HCT116 (cell line): Measurements from ENCODE around the gene EIF2B5. TPM values are rescaled to one million over a fixed set of nuclear protein-coding genes. Genes with fewer than 3 reads are reported as not detected.

Experiments
- ATAC-seq: fragments of 200-7000 bp; cut with Tn5 transposase; 2 replicates; pipeline ENCODE4 v1.9.1; 2020; ENCODE audit warnings: mild to moderate bottlenecking, moderate library complexity
- BruUV-seq: library from RNA; stranded (reverse); fragments of 400-500 nt; replicated peaks from 2 replicates; lab custom pipeline; 2021; lab: Mats Ljungman, UMichigan
- CTCF ChIA-PET: fragments of 300-600 bp; sonication (Branson Sonifier 250); formaldehyde crosslinking; loops from one replicate; lab custom pipeline; 2021; ENCODE audit warnings: antibody characterized with exemption; lab: Charles Lee
- POLR2A ChIA-PET: fragments of 300-600, 350-600 bp; sonication (Branson Sonifier 250); formaldehyde crosslinking; loops from one replicate; lab custom pipeline; 2021; ENCODE audit warnings: antibody characterized with exemption; lab: Charles Lee
- RAD21 ChIA-PET, 2 experiments: fragments of 300-600 bp; sonication (Branson Sonifier 250); formaldehyde crosslinking; loops; one replicate each; lab custom pipeline; 2023; ENCODE audit warnings: low total read pairs in 2 of 2; ENCODE audit not compliant: uncharacterized antibody in 2 of 2, unreplicated experiment in 2 of 2, low non-redundant PET in 1 of 2; lab: Charles Lee
- DNase-seq: peaks from one replicate; pipeline ENCODE4 v3.0.0-alpha.2; 2010; ENCODE audit warnings: low read depth, low spot score
- H2AFZ ChIP-seq: fragments of 200-600 bp; shearing (Covaris generic), sonication (generic); 2 replicates; pipeline ENCODE4 v1.6.1; 2017; ENCODE audit warnings: low read depth, mixed run types, mixed read lengths, antibody characterized with exemption, low read length; ENCODE audit not compliant: poor library complexity, severe bottlenecking
- H3K27ac ChIP-seq: 2 replicates; pipeline ENCODE4 v1.5.1; 2012; ENCODE audit warnings: low read depth, low read length
- H3K27me3 ChIP-seq: fragments of 200-600 bp; sonication (generic); 2 replicates; pipeline ENCODE4 v1.6.1; 2016; ENCODE audit warnings: mixed run types, low read length, mixed read lengths; ENCODE audit not compliant: insufficient read depth
- H3K36me3 ChIP-seq, 2 experiments: fragments of 200-500 bp in 1 of 2; fragments of 200-600 bp in 1 of 2; sonication (Bioruptor generic) in 1 of 2; sonication (generic) in 1 of 2; 2 replicates each; pipeline versions ENCODE4 v1.5.1 to v1.6.1; 2014 to 2016; ENCODE audit warnings: low read length in 2 of 2, inconsistent platforms in 1 of 2, mixed read lengths in 1 of 2, mixed run types in 1 of 2; ENCODE audit not compliant: insufficient read depth in 2 of 2, control insufficient read depth in 1 of 2
- H3K4me1 ChIP-seq, 2 experiments: fragments of 200-600 bp in 1 of 2; sonication (generic) in 1 of 2; 2 replicates each; pipeline versions ENCODE4 v1.5.1 to v1.6.1; 2012 to 2017; ENCODE audit warnings: low read length in 2 of 2, inconsistent platforms in 1 of 2, mild to moderate bottlenecking in 1 of 2, mixed read lengths in 1 of 2, mixed run types in 1 of 2, moderate library complexity in 1 of 2; ENCODE audit not compliant: insufficient read depth in 2 of 2, control insufficient read depth in 1 of 2
- H3K4me2 ChIP-seq: fragments of 200-600 bp; sonication (generic); 2 replicates; pipeline ENCODE4 v1.6.1; 2017; ENCODE audit warnings: mixed run types, low read length, mixed read lengths
- H3K4me3 ChIP-seq, 2 experiments: fragments of 200-600 bp in 1 of 2; sonication (generic) in 1 of 2; replicated peaks in 1 of 2; 2 replicates each; pipeline ENCODE4 v1.5.1; 2011 to 2016; ENCODE audit warnings: low read length in 2 of 2, control low read depth in 1 of 2, low read depth in 1 of 2, mild to moderate bottlenecking in 1 of 2, mixed read lengths in 1 of 2, mixed run types in 1 of 2
- H3K79me2 ChIP-seq: fragments of 200-600 bp; sonication (generic); 2 replicates; pipeline ENCODE4 v1.6.1; 2017; ENCODE audit warnings: mild to moderate bottlenecking, mixed run types, low read length, moderate library complexity, mixed read lengths; ENCODE audit not compliant: insufficient read depth
- H3K9ac ChIP-seq: fragments of 200-600 bp; sonication (generic); 2 replicates; pipeline ENCODE4 v1.6.1; 2016; ENCODE audit warnings: low read length, mixed read lengths
- H3K9me2 ChIP-seq: fragments of 200-600 bp; sonication (generic), shearing (Covaris generic); 2 replicates; pipeline ENCODE4 v1.6.1; 2017; ENCODE audit warnings: mixed run types, mild to moderate bottlenecking, moderate library complexity; ENCODE audit not compliant: insufficient read depth
- H3K9me3 ChIP-seq, 2 experiments: fragments of 200-500 bp in 1 of 2; fragments of 200-600 bp in 1 of 2; sonication (Bioruptor generic) in 1 of 2; sonication (generic) in 1 of 2; 2 replicates each; pipeline ENCODE4 v1.6.1; 2014 to 2017; ENCODE audit warnings: low read length in 2 of 2, mixed read lengths in 2 of 2, inconsistent platforms in 1 of 2, low read depth in 1 of 2, mild to moderate bottlenecking in 1 of 2, mixed run types in 1 of 2, moderate library complexity in 1 of 2; ENCODE audit not compliant: control insufficient read depth in 1 of 2, insufficient read depth in 1 of 2
- H4K20me1 ChIP-seq: fragments of 200-600 bp; sonication (generic), shearing (Covaris generic); 2 replicates; pipeline ENCODE4 v1.6.1; 2017; ENCODE audit warnings: mixed run types, mild to moderate bottlenecking, moderate library complexity; ENCODE audit not compliant: insufficient read depth
- ATF3 ChIP-seq: IDR thresholded peaks from 2 replicates; pipeline ENCODE4 v1.6.1; 2012
- CTCF ChIP-seq, 3 experiments: fragments of 200-600 bp in 1 of 3; sonication (generic) in 1 of 3; IDR thresholded peaks in 2 of 3; conservative IDR thresholded peaks in 1 of 3; 2 replicates each; pipeline ENCODE4 v1.5.1; 2012 to 2017; ENCODE audit warnings: low read depth in 2 of 3, low read length in 2 of 3, antibody characterized with exemption in 1 of 3, borderline replicate concordance in 1 of 3, control low read depth in 1 of 3, mild to moderate bottlenecking in 1 of 3, mixed read lengths in 1 of 3, mixed run types in 1 of 3, moderate library complexity in 1 of 3; ENCODE audit not compliant: insufficient read depth in 1 of 3
- ELF1 ChIP-seq: IDR thresholded peaks from 2 replicates; pipeline ENCODE4 v1.6.1; 2012; ENCODE audit warnings: low read depth, borderline replicate concordance
- EZH2 ChIP-seq: fragments of 200-600 bp; sonication (generic); IDR thresholded peaks from 2 replicates; pipeline ENCODE4 v1.6.1; 2017; ENCODE audit warnings: antibody characterized with exemption, mixed run types
- MAX ChIP-seq: IDR thresholded peaks from 2 replicates; pipeline ENCODE4 v1.6.1; 2012
- POLR2AphosphoS5 ChIP-seq: IDR thresholded peaks from 2 replicates; pipeline ENCODE4 v1.6.1; 2011; ENCODE audit warnings: mild to moderate bottlenecking, low read depth, low read length, moderate library complexity
- ZFX ChIP-seq: fragments of 450-650 bp; IDR thresholded peaks from 2 replicates; pipeline ENCODE4 v1.6.1; 2017
- intact Hi-C: fragments of 100-400 bp; cut with micrococcal nuclease; formaldehyde crosslinking; loops from 2 replicates; pipeline ENCODE4 v1.10.0; 2022
- total RNA-seq: library from RNA; stranded (reverse); gene quantifications from one replicate; pipeline ENCODE4 v1.2.1, GENCODE V29; 2021; ENCODE audit not compliant: unreplicated experiment

The EIF2B5 gene
- total RNA-seq, 1 experiment from 2014 or later = 50.3 TPM

- peak overlapping the region; percentile 82 for H3K9ac ChIP-seq
- H3K27ac ChIP-seq = peak overlapping the region; percentile 89
- no peak overlapping the region for H2AFZ ChIP-seq
- no peaks in the 10 kb centered on the region for H3K9me2 ChIP-seq
- H3K9me3 ChIP-seq = no peaks in the 10 kb centered on the region
- no peak for DNase-seq
- H3K4me2 ChIP-seq = peak overlapping the region; percentile 84
- ChIA-PET RAD21 (no interaction called here), POLR2A (interaction anchor here (0.6 kb wide), 1 partner anchor 18 kb away, joined by 6 read pairs; no protein-coding TSS in a partner anchor), CTCF (no interaction called here)
- BruUV-seq = no TSS peak
- H3K27me3 ChIP-seq = no peaks in the 10 kb centered on the region
- intact Hi-C loops = no loop called here
- H4K20me1 ChIP-seq = no peaks in the 10 kb centered on the region
- peaks cover 51% of the 10 kb centered on the region for H3K79me2 ChIP-seq
- peaks cover 7 to 21% of the 10 kb centered on the region in 2 experiments; a peak in 3 of 4 replicates for H3K4me1 ChIP-seq
- peak; percentile 38 for ATAC-seq
- no peaks in the 10 kb centered on the region for H3K36me3 ChIP-seq
- H3K4me3 ChIP-seq = peak overlapping the region; percentile 82 to 93
- TF ChIP-seq CTCF (IDR thresholded peaks at IDR 0.05 in 2 of 3, conservative IDR thresholded peaks at IDR 0.05 in 1 of 3; ENCODE audit: borderline replicate concordance in 1 of 3, insufficient read depth in 1 of 3, low read depth in 2 of 3, low read length in 2 of 3) (no peak), POLR2AphosphoS5 (no peak), ATF3 (no peak), ZFX (peak; percentile 63; the same call in 1 of the 2 replicates), EZH2 (no peak), MAX (no peak), ELF1 (no peak)
Observed at GRCh38 chr3:184155644-184156521, 20.7 kb downstream of the EIF2B5 start.
